HG03025 (cell line): ENCODE measurements around the gene BICD1.
A peak's percentile ranks its signal among the peaks of the same experiment; 100 is the strongest.
"Not testable (repeated sequence)": the region's sequence is repeated elsewhere in the genome, so short reads cannot be mapped to it uniquely, and the experiment has no call there.

ENCODE experiments used
- ATAC-seq: cut with Tn5 transposase; IDR thresholded peaks from one replicate; pipeline ENCODE4 v1.9.1; 2021; ENCODE audit warnings: mild to moderate bottlenecking, moderate library complexity; ENCODE audit not compliant: unreplicated experiment, low FRiP score

Gene BICD1

DNA sequence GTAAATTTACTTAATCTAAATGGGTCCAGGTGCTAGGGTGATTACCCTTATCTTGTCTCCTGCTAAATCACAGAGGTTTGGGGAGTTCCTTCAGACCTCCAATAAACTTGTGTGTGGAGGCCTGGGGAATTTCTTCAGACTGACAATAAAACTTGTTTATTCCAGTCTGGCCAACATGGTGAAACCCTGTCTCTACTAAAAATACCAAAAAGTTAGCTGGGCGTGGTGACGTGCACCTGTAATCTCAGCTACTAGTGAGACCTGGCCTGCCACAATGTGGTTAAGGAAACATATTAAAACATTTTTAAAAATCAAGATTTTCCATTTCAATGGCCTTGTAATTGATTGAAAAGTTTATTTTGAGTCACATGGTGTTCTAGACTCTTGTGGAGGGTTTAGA is 165.8 kb downstream of the BICD1 start:
- ATAC-seq, result no peak

DNA sequence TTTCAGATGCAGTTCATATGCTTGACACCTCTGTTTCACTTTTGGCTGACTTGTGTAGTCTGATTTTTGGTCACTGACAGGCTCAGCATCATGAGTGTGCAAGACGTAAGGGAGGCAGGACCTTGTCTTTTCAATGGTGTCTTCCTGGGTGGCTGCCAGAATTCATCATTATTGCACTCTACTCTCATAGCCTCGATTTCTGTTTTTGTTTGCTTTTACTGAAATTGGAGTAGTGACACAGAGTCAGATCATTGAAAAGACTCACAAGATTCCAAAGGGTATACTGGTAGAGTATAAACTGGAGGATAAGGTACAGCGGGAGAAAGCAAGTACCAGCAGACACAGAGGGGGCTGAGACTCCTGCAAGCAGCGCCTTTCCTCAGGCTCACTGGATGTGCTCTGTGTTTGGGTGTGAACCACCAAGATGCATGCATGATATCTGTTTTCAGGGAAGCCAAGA is 166.4 kb downstream of the BICD1 start:
- ATAC-seq, result peak; percentile 45

DNA sequence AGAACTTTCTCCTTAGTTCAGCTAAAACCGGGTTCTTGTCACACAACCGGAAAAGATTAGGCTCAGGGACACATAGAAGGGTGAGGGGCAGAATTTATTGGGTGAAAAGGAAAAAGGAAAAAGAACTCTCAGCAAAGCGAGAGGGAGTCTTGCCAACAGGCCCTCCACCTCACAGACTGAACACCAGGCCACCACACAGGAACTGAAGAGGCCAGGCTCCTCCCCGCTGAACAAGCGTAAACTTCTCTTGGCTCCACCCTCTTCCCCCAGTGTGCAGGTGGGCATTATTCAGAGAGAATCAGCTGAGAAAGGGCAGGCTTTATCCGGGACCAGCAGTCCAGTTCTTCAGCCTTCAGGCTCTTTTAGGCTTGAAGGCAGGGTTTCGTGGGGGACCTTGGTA is 167.1 kb downstream of the BICD1 start:
- ATAC-seq, result peak; percentile 85

DNA sequence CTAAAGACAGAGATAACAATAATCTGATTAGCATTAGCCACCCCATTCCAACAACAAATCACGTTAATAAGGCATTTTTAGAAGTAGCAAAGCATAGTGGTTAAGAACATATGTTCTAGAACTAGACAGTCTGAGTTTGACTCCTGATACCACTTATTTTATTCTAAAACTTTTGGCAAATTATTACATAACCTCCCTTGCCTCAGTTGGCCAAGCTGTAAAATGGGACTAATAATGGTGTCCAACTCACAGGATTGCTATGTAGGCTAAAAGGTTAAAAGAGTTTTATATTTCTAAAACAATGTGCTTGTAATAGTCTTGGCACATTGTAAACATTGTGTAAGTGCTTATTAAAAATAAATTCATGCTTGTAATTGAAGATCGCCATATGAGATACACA is 168.0 kb downstream of the BICD1 start:
- no peak for ATAC-seq

DNA sequence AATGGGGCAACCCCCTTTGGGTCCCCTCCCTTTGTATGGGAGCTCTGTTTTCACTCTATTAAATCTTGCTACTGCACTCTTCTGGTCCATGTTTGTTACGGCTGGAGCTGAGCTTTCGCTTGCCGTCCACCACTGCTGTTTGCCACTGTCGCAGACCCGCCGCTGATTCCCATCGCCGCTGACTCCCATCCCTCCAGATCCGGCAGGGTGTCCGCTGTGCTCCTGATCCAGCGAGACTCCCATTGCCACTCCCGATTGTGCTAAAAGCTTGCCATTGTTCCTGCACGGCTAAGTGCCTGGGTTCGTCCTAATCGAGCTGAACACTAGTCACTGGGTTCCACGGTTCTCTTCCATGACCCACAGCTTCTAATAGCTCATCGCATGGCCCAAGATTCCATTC is 168.9 kb downstream of the BICD1 start:
- ATAC-seq, result not testable (repeated sequence)

DNA sequence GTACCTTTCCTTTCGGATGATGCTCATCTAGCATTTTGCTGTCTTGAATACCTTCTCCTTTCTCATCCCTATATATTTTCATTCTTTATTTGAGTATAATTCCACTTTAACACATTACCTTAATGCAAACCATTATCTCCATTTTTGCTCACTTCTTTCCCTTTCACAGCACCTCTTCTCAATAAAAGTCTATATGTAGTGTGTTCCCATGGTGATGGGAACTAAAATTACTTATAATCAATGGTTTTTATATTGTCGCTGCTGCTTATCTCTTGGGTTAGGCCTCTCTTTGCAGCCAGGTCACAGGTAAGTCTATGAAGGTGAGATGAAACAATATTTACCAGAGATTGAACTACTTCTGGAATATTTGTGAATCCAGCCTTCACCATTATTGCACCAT is 171.1 kb downstream of the BICD1 start:
- no peak for ATAC-seq

DNA sequence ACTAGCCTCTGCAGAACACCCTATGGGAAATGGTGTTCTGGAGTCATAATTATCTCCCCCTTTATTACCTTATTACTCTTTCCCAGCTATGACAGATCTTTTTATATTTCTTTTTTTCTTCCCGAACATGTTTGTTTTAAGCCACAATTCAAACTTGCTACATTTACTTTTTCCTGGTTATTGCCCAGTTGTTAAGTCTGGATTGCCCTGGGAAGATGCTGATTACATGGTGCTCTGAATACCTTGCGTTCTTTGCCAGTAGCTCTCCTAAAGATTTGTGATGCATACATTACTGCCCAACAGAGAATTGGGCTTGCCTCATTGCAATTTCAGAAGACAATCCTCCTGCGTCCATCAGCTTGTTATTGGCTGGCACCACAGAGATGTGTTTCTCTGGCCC is 174.5 kb downstream of the BICD1 start:
- no peak for ATAC-seq

DNA sequence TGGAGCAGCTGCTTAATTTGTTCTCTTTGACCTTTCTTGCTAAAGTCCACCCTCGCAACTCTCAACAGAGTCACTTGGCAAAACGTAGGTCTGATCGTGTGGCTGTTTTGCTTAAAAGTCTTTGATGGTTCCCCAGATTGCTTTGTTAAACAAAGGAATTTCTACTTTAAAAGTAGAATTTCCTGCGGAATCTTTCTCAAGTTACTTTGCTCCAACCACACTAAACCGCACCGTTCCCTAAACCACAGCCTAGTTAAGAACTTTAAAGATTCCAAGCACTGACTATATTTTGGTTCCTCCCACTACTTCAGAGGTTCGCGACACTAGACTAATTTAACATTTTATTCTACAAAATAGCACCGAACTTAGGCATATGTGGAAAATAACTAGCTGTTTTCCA is 177.9 kb downstream of the BICD1 start:
- no peak for ATAC-seq

DNA sequence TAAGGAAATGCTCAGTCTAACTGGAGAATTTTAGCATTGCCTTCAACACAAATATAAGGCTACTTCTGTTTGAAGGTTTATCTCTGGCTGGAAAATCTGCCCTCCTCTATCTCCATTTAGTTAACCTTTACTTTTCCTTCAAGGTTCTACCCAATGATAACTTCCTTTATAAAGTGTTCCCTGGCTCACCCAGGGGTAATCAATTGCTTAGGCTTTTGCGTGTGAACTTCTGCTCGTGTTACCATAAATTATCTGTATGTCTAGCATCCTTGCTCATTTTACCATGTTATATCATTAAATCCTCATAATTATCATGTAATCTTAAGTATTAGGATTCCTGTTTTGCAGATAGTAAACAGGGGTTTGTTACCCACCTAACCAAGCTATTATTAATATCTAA is 178.4 kb downstream of the BICD1 start:
- no peak for ATAC-seq

DNA sequence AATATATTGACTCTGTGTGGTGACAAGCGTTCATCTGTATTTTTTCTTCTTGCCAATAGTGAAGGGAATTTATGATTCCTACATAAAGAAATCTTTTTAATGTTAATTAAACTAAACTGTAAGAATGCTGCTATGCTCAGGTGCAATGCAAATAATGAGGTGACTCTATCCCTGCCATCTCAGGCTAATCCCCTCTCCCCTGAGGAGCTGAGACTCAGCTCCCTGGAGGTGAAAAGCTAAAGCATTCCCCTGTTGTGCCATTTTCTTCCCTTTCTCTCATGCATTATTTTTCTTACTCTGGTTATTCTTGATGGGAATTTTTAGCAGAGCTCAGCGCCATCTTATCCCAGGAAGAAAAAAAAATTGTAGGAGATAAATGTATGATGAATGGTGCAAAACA is 178.8 kb downstream of the BICD1 start:
- ATAC-seq, result no peak

DNA sequence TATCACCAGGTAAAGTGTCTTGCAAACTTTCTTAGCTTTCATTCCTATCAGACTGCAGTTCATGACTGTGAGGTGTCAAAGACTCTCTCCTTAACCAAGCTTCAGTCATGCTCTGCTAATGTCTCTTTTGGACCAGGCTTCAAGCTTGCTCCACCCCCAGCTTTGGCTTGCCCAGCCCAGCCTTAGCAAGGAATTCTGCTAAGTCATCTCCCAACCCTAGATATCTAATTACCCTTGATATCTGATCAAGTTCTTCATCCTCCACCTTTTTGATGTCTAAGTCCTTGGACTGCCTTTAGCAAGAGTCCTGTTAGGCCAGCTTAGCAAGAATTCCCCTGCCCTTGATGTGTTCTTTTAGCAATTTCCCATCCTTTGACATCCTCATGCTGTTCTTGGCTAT is 183.8 kb downstream of the BICD1 start:
- ATAC-seq, result no peak

DNA sequence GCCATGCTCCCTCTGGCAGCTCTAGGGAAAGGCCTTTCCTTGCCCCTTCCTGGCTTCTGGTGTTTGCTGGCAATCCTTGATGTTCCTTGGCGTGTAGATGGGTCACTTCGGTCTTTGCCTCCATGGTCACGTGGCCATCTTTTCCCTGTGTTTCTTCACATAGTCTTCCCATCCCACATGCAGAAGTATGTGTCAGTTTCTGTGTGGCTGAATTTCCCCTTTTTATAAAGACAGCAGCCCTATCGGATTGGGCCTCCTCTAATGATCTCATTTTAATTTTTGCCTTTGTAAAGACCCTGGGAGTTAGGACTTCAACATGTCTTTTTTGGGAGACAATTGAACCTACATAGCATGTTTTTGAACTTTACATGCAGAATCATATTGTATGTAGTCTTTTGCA is 185.5 kb downstream of the BICD1 start:
- ATAC-seq, result no peak

DNA sequence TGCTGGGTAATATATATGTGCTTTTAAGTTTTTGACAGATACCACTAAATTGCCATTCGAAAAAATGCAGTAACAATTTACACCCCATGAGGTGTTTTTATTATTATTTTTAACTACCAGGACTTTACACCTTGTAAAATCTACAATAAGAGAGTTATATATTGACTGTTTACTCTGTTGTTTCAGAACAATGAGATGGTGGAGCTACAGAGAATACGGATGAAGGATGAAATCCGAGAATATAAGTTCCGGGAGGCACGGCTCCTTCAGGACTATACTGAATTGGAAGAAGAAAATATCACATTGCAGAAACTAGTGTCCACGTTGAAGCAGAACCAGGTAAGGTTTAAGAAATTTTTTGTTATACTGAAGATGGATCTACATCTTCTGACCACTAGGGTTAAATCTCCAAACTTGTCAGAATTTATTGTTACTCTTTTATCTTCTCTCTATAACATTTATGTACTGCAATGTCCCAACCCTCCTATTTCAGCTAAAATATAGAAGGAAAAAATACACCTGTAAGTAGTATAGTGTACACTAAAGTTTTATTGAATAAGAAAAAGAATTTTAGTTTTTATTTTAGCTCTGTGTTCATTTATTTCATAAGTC is 187.3 kb downstream of the BICD1 start:
- ATAC-seq, result no peak

DNA sequence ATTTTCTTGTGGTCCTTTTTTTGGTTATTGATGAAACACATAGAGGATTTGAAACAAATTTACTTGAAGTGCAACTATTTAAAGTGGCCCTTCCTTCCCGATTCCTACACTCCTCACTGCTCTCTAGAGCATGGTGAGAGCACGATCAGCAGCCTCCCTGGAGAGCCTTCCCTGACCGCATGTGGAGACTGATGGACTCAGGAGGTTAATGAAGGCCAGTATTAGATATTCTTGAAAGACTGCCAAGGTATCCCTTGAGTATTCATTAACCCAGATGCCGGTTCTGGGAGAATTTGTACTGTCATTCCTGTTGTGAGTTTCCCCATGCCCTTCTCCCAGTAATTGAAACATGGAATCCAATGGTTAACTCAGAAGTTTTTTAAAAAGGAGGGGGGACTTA is 189.9 kb downstream of the BICD1 start:
- no peak for ATAC-seq

DNA sequence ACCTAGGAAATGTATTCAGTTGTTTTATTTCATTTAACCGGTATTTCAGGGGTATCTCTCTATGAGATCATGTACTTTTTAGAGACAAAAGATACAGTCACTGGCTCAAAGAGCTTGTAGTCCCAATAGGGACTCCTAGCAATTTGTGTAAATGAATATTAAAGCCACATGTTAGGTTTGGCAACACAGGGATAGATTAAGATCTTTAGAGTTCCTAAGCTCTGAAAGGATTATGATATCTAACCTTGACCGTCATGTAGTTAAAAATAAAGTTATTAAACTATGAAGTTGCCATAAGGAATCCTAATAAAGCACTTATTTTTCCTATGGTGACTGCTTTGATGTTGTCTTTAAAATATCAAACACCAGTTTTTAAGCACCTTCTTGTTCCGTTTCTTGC is 192.3 kb downstream of the BICD1 start:
- ATAC-seq, result no peak

DNA sequence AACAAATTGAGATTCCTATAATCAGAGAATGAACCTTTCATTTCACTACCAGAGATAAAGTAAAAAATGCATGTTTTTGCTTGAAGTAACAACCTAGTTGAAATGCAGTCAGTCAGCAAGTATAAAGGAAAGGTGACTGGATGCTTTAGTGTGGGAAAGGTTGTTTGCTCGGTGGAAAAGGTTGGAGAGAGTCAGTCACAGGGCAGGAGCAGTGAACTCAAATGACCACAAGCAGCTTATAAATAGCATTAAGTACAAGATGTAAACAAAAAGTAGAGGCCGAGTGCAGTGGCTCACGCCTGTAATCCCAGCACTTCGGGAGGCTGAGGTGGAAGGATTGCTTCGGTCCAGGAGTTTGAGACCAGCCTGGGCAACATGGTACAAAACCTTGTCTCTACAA is 194.6 kb downstream of the BICD1 start:
- ATAC-seq, result no peak

DNA sequence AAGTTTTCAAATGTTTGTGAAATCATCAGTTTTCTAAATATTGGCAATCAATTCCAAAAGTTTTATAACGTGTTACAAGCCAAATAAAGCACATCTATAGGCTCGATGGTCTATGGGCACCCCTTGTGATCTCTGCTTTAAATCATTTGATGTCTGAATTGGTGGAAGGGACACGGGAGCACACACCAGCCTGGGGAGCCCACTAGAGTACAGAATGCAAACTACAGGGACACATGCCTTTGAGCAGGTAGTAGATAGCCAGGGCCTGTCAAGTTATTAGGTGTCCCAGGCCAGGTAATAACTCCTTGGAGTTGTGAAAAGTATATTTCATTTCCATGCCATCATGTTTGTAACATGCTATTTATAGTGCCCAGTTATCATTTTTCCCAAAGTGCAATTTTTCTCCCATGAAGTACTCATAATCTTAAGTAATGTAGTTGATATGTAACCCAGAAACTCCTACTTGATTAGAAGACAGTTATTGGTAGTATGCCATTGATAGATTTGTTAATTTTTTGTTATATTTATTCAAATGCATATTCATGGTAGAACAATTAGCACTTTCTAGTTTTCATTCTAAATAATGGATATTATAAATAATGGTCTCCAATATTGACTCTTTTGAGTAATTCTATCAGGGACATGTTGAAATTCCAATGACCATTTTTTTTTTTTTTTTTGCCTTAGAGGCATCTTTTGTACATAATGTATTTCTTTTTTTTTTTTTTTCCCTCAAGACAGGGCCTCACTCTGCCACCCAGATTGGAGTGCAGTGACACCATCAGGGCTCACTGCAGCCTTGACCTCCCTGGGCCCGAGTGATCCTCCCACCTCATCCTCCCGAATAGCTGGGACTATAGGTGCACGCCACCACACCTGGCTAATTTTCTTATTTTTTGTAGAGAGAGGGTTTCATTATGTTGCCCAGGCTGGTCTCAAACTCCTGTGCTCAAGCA is 195.8 kb downstream of the BICD1 start:
- peak; percentile 72 for ATAC-seq

DNA sequence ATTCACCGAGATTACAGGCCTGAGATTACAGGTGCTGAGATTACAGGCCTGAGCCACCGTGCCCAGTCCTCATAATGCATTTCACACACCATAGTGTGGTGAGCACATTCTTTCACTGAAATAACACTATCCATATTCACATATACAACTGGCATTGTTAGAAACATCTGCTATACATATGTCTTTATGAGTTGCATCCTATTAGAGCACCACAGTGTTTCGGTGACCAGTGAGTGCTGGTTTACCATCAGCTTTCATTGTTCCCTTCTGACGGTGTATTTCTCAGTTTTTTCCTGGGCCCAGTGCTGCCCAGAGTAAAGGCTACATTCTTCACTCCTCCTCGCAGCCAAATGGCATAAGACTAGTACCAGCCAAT is 196.5 kb downstream of the BICD1 start:
- no peak for ATAC-seq

DNA sequence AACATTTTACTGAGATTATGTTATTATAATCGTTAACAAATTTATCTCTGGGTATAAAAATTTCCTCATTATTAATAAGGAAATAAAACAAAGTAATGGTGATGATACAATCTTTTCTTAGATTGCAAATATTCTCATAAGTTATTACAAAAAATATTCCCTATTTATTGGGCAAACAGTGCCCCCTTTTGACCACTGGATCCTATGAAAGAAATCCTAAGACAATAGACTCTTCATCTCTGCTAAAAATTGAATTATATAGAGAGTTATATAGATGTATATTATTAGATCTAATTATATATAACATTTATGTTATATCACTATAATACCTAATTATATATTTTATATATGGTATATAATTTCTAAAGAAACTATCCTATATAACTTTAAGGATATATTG is 198.5 kb downstream of the BICD1 start:
- ATAC-seq, result no peak

DNA sequence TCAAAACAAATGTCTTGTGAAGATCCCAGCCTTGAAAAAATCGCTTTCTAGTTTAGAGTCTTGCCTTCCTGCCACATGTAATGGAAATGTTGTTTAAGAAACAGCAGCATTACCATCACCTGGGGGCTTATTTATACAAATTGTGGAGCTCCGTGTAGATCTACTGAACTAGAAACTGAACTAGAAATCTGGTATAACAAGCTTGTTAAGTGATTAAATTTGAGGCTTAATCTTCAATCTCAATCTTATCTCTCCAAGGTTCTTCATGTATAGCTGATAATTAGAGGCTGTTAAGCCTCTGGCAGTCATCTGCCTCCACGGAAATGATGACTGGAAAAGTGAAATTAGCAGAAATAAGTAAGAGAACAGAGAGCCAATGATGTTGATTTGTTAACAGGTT is 200.7 kb downstream of the BICD1 start:
- no peak for ATAC-seq

DNA sequence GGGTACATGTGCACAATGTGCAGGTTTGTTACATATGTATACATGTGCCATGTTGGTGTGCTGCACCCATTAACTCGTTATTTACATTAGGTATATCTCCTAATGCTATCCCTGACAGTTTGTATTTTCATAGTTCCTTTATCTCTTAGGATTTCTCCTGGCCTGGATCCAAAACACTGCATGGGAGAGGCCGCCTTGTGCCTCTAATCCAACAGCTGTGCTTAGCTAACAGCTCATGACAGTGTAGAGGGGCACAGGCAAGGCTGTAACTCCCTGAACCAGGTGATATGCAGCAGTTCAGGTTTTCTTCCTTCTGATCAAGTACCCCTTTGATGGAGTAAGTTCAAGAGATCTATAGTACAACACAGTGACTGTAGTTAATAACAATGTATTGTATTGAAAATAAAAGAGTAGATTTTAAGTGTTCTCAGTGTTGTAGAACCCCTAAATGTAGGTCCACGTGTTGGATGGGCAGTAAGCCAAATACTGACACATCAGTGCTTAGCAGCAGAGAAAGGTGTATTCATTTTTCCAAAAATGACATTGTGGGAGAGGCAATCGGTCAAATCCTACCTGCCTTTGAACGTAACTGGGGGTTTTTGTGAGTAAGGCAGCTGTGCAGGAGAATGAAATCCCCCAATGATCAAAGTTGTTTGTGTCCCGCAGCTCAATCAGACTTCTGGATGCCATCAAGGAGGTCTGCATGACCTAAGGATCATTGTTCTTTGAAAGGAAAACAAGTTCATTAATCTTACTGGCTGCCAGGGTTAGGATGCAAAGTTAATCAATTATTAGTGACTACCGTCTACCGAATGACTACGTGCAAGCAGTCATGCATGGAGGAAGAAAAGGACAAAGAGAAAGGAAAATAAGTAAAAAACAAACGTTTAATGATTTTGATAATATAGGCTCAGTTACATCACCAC is 203.4 kb downstream of the BICD1 start:
- ATAC-seq, result no peak
